Endothelial cell of umbilical vein (primary cell): ENCODE results near the gene SLC25A30. TPM values are rescaled to one million over a fixed set of nuclear protein-coding genes. Genes with fewer than 3 reads are reported as not detected.

Experiments used
- BruUV-seq: library from RNA; stranded (reverse); fragments of 400-500 nt; replicated peaks from 2 replicates; lab custom pipeline; 2021; lab: Mats Ljungman, UMichigan
- CTCF ChIA-PET: fragments of 300-600, 350-600 bp; sonication (Branson Sonifier 250); formaldehyde crosslinking; loops from one replicate; lab custom pipeline; 2021; ENCODE audit warnings: antibody characterized with exemption, inconsistent platforms; lab: Charles Lee
- POLR2A ChIA-PET: fragments of 300-600, 350-600 bp; sonication (Branson Sonifier 250); formaldehyde crosslinking; loops from one replicate; lab custom pipeline; 2021; ENCODE audit warnings: antibody characterized with exemption, inconsistent platforms; lab: Charles Lee
- DNase-seq: peaks from one replicate; pipeline ENCODE4 v3.0.0-alpha.2; 2011; ENCODE audit warnings: low read depth, low spot score
- FAIRE-seq: peaks from 2 replicates; lab custom pipeline; 2011; peaks lifted over from hg19 to GRCh38; lab: Jason Lieb, UNC
- H2AFZ ChIP-seq: 2 replicates; pipeline ENCODE4 v1.6.0; 2012; ENCODE audit warnings: low read depth, low read length, control low read depth, inconsistent platforms
- H3K27ac ChIP-seq: 2 replicates; pipeline ENCODE4 v1.5.1; 2011; ENCODE audit warnings: low read depth, mild to moderate bottlenecking, control low read depth, low read length, moderate library complexity; ENCODE audit not compliant: insufficient read depth
- H3K27me3 ChIP-seq, 2 experiments: 2 replicates each; pipeline versions ENCODE4 v1.6.0 to v1.6.1; 2011; ENCODE audit warnings: low read length in 2 of 2, mixed read lengths in 1 of 2; ENCODE audit not compliant: control insufficient read depth in 2 of 2, insufficient read depth in 2 of 2
- H3K36me3 ChIP-seq, 2 experiments: 2 replicates in 1 of 2; 3 replicates in 1 of 2; pipeline ENCODE4 v1.5.1; 2011; ENCODE audit warnings: low read length in 2 of 2, mild to moderate bottlenecking in 1 of 2, moderate library complexity in 1 of 2; ENCODE audit not compliant: control insufficient read depth in 2 of 2, insufficient read depth in 2 of 2; ENCODE audit errors: extremely low read depth in 1 of 2
- H3K4me1 ChIP-seq: 3 replicates; pipeline ENCODE4 v1.5.1; 2011; ENCODE audit warnings: mild to moderate bottlenecking, low read length; ENCODE audit not compliant: control insufficient read depth, insufficient read depth; ENCODE audit errors: extremely low read depth
- H3K4me2 ChIP-seq: 2 replicates; pipeline ENCODE4 v1.6.1; 2011; ENCODE audit warnings: low read length, control low read depth, mixed read lengths; ENCODE audit not compliant: insufficient read depth
- H3K4me3 ChIP-seq, 3 experiments: fragments of 200-600 bp in 1 of 3; sonication (generic), shearing (Covaris generic) in 1 of 3; replicated peaks in 1 of 3; 2 replicates each; pipeline ENCODE4 v1.5.1; 2011 to 2016; ENCODE audit warnings: control low read depth in 3 of 3, low read length in 3 of 3, mild to moderate bottlenecking in 2 of 3, inconsistent platforms in 1 of 3, low read depth in 1 of 3, moderate library complexity in 1 of 3; ENCODE audit not compliant: insufficient read depth in 1 of 3
- H3K79me2 ChIP-seq: 2 replicates; pipeline ENCODE4 v1.6.0; 2012; ENCODE audit warnings: low read length, inconsistent platforms; ENCODE audit not compliant: control insufficient read depth, insufficient read depth
- H3K9ac ChIP-seq: replicated peaks from 2 replicates; pipeline ENCODE3; 2011; ENCODE audit warnings: low read length, control low read depth; ENCODE audit not compliant: insufficient read depth; ENCODE audit errors: extremely low read depth
- H3K9me1 ChIP-seq: replicated peaks from 3 replicates; pipeline ENCODE4 v1.6.0; 2011; ENCODE audit warnings: mild to moderate bottlenecking, low read length; ENCODE audit not compliant: control insufficient read depth, insufficient read depth; ENCODE audit errors: extremely low read depth
- H3K9me3 ChIP-seq: replicated peaks from 2 replicates; pipeline ENCODE4 v1.5.1; 2012; ENCODE audit warnings: low read length, inconsistent platforms; ENCODE audit not compliant: control insufficient read depth, insufficient read depth
- H4K20me1 ChIP-seq: replicated peaks from 2 replicates; pipeline ENCODE3; 2011; ENCODE audit warnings: mild to moderate bottlenecking, low read length; ENCODE audit not compliant: control insufficient read depth, insufficient read depth; ENCODE audit errors: extremely low read depth
- EZH2 ChIP-seq: IDR thresholded peaks from 2 replicates; pipeline ENCODE4 v1.6.1; 2012; ENCODE audit warnings: borderline replicate concordance, low read depth, mild to moderate bottlenecking, moderate library complexity, low read length, inconsistent platforms; ENCODE audit not compliant: severe bottlenecking
- FOS ChIP-seq: IDR thresholded peaks from 2 replicates; pipeline ENCODE4 v1.6.1; 2011; ENCODE audit warnings: mild to moderate bottlenecking, low read length, moderate library complexity, borderline replicate concordance; ENCODE audit not compliant: insufficient read depth
- GATA2 ChIP-seq: IDR thresholded peaks from 2 replicates; pipeline ENCODE4 v1.7.0; 2011; ENCODE audit warnings: low read depth, mild to moderate bottlenecking, moderate library complexity, mixed read lengths, low read length; ENCODE audit not compliant: insufficient read length, insufficient read depth
- JUN ChIP-seq: IDR thresholded peaks from 2 replicates; pipeline ENCODE4 v1.6.1; 2011; ENCODE audit warnings: borderline replicate concordance, low read depth; ENCODE audit not compliant: insufficient read length, insufficient read depth
- MYC ChIP-seq: IDR thresholded peaks from one replicate; pipeline ENCODE4 v1.6.1; 2011; ENCODE audit warnings: mild to moderate bottlenecking, low read depth, low read length
- POLR2A ChIP-seq: IDR thresholded peaks from 2 replicates; pipeline ENCODE4 v1.6.1; 2012; ENCODE audit warnings: low read depth, mild to moderate bottlenecking, control low read depth, low read length
- POLR2AphosphoS5 ChIP-seq: IDR thresholded peaks from 2 replicates; pipeline ENCODE4 v1.6.1; 2012; ENCODE audit warnings: low read depth, mild to moderate bottlenecking, control low read depth, low read length, moderate library complexity; ENCODE audit not compliant: insufficient read depth
- dilution Hi-C: fragments of 300-500 bp; cut with MboI; formaldehyde crosslinking; loops from one replicate; pipeline ENCODE4 v1.15.0; 2019; ENCODE audit warnings: low sequenced_read_pairs; ENCODE audit not compliant: extremely low pct_ligation_motif_present
- intact Hi-C: fragments of 100-400 bp; cut with micrococcal nuclease; formaldehyde crosslinking; loops from one replicate; pipeline ENCODE4 v1.10.0; 2022
- polyA plus RNA-seq, 4 experiments: library from polyadenylated mRNA; depleted of rRNA in 3 of 4; stranded (reverse) in 3 of 4; unstranded in 1 of 4; fragments of >200 nt; gene quantifications; 2 replicates each; pipeline versions ENCODE4 v1.2.1 to v1.2.3, GENCODE V29; 2011 to 2012; ENCODE audit warnings: missing spikeins in 1 of 4
- total RNA-seq: library from RNA; stranded (reverse); gene quantifications from 2 replicates; pipeline ENCODE4 v1.2.3, GENCODE V29; 2021
- TF ChIP-seq, protein P1 (sequence below): IDR thresholded peaks from 2 replicates; pipeline ENCODE4 v1.6.1; 2011; ENCODE audit not compliant: insufficient read depth, insufficient read length
- TF ChIP-seq, protein P2 (sequence below), 2 donors: IDR thresholded peaks; 1 replicate in 1 of 2; 2 replicates in 1 of 2; pipeline ENCODE4 v1.5.1; 2011; ENCODE audit warnings: low read length in 2 of 2, mild to moderate bottlenecking in 2 of 2, moderate library complexity in 2 of 2, control low read depth in 1 of 2, inconsistent platforms in 1 of 2, low read depth in 1 of 2; ENCODE audit not compliant: insufficient read depth in 1 of 2; ENCODE audit errors: extremely low read depth in 1 of 2

SLC25A30 gene
- total and polyA plus RNA-seq, 2 donors (not counting 3 experiments of a cell fraction or from before 2014, with no cell fraction given), result 13.3 to 27.0 TPM

DNA sequence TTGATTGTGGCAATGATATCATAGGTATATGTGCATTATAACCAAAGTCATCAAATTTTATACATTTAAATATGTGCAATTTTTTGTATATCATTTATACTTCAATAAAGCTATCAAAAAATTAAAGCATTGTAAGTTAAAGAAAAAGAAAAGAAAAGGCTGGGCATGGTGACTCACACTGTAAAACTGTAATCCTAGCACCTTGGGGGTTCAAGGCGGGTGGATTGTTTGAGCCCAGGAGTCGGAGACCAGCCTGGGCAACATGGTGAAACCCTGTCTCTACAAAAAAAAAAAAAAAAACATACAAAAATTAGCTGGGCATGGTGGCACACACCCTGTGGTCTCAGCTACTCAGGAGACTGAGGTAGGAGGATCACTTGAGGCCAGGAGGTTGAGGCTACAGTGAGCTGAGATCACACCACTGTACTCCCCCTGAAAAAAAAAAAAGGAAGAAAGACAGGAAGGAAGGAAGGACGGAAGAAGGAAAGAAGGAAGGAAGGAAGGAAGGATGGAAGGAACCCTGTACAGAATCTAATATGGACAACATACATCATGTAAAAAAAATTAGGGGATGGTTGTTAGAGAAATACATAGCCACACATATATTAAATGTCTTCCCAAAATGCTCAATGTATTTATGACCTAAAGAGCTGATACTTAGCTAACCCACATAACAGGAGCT lies 21.7 kb upstream of the SLC25A30 start:
- DNase-seq (no peak), FAIRE-seq (no peak)
- Histone ChIP-seq H3K4me1 (peaks cover 12% of the 10 kb centered on the region), H3K9me1 (no peaks in the 10 kb centered on the region), H4K20me1 (no peaks in the 10 kb centered on the region), H3K36me3 (no peaks in the 10 kb centered on the region), H3K27ac (no peak overlapping the region), H3K4me3 (no peak overlapping the region), H2AFZ (no peak overlapping the region), H3K4me2 (no peak overlapping the region), H3K9me3 (no peaks in the 10 kb centered on the region), H3K27me3 (no peaks in the 10 kb centered on the region), H3K79me2 (no peaks in the 10 kb centered on the region), H3K9ac (no peak overlapping the region)
- intact Hi-C loops (no loop called here), dilution Hi-C loops (no loop called here)
- TF ChIP-seq JUN, result no peak
- no peak for TF ChIP-seq FOS
- TF ChIP-seq EZH2, result no peak
- TF ChIP-seq, protein P1, sequence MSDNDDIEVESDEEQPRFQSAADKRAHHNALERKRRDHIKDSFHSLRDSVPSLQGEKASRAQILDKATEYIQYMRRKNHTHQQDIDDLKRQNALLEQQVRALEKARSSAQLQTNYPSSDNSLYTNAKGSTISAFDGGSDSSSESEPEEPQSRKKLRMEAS, result no peak
- no peak for TF ChIP-seq POLR2A
- TF ChIP-seq, protein P2, sequence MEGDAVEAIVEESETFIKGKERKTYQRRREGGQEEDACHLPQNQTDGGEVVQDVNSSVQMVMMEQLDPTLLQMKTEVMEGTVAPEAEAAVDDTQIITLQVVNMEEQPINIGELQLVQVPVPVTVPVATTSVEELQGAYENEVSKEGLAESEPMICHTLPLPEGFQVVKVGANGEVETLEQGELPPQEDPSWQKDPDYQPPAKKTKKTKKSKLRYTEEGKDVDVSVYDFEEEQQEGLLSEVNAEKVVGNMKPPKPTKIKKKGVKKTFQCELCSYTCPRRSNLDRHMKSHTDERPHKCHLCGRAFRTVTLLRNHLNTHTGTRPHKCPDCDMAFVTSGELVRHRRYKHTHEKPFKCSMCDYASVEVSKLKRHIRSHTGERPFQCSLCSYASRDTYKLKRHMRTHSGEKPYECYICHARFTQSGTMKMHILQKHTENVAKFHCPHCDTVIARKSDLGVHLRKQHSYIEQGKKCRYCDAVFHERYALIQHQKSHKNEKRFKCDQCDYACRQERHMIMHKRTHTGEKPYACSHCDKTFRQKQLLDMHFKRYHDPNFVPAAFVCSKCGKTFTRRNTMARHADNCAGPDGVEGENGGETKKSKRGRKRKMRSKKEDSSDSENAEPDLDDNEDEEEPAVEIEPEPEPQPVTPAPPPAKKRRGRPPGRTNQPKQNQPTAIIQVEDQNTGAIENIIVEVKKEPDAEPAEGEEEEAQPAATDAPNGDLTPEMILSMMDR (IDR thresholded peaks at IDR 0.05; ENCODE audit: extremely low read depth in 1 of 2, insufficient read depth in 1 of 2, low read depth in 1 of 2, low read length in 2 of 2), result no peak
- TF ChIP-seq GATA2, result no peak
- no peak for TF ChIP-seq POLR2AphosphoS5
- no peak for TF ChIP-seq MYC
- CTCF ChIA-PET, result interaction anchor here (0.8 to 2.1 kb wide), 7 partner anchors 9 to 68 kb away, joined by 3 to 11 read pairs (median 7); partner anchors contain the start of genes COG3 and SLC25A30
- POLR2A ChIA-PET, result interaction anchor here (0.6 to 1.2 kb wide), 3 partner anchors 11 to 47 kb away, joined by 3 to 6 read pairs (median 5); no protein-coding TSS in a partner anchor
- no TSS peak for BruUV-seq
